ENCODE measurements around the gene IL19. TPM values are rescaled to one million over a fixed set of nuclear protein-coding genes. Genes with fewer than 3 reads are reported as not detected.

IL19 gene
- total RNA-seq, 1 experiment from 2014 or later, result not detected

DNA sequence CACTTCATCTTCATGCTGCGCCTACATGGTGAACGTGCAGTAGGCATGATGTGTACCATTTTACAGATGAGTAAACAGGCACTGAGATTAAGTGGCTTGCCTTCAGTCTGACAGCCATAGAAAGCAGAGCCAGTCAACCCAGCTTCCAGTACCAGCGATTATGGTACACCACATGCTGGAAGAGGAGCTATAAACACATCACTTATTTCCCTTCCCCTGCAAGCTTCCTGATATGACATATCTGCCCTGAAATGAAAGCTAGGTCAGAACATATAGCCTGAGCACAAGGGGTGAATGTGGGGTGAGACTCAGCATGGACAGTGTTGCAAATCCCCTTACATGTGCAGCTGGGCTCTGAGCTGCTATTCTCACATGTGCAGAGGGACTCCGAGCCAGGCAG, 61.1 kb downstream of the IL19 start:
- no peak overlapping the region for H2BK20ac ChIP-seq (ENCODE audit: low read depth, low read length, poor library complexity, severe bottlenecking)
- H3K23me2 ChIP-seq (ENCODE audit: insufficient read length, low read depth, low read length, poor library complexity, severe bottlenecking), result no peaks in the 10 kb centered on the region
- no peak overlapping the region for H3K18ac ChIP-seq (ENCODE audit: insufficient read length, low read depth, low read length)
- no peak overlapping the region for H3K4me2 ChIP-seq (ENCODE audit: insufficient read depth, insufficient read length, low read length)
- no peak overlapping the region for H3T11ph ChIP-seq (ENCODE audit: low read length)
- no peak overlapping the region for H3K9ac ChIP-seq (ENCODE audit: extremely low read depth, insufficient read length, low read length)
- H3K14ac ChIP-seq (ENCODE audit: insufficient read depth, low read length), result no peak overlapping the region
- H2BK12ac ChIP-seq (ENCODE audit: insufficient read length, low read depth, low read length), result no peak overlapping the region
- H3K56ac ChIP-seq (ENCODE audit: insufficient read length, low read depth, low read length), result no peak overlapping the region
- no peak overlapping the region for H3K27ac ChIP-seq (ENCODE audit: insufficient read length, low read depth, low read length)
- no peaks in the 10 kb centered on the region for H3K27me3 ChIP-seq (ENCODE audit: insufficient read depth, low read length)
- H3K4ac ChIP-seq (ENCODE audit: low read depth, low read length), result no peak overlapping the region
- no peak overlapping the region for H2BK120ac ChIP-seq (ENCODE audit: low read depth, low read length, poor library complexity, severe bottlenecking)
- H3K9me3 ChIP-seq (ENCODE audit: control insufficient read depth, low read depth, low read length), result no peaks in the 10 kb centered on the region
- Mint-ChIP-seq H3K36me3 (ENCODE audit: insufficient read depth in 1 of 3, low read depth in 3 of 3) (0 out of 7 replicates have a peak, but pooled peaks cover 0 to 1% (median 0%) of the 10 kb centered on the region in 3 experiments), H3K4me1 (peaks cover 0 to 1% of the 10 kb centered on the region in 2 experiments; a peak in 1 of 4 replicates), H3K27ac (no peak overlapping the region), H3K27me3 (ENCODE audit: low read depth) (no peaks in the 10 kb centered on the region; the same call in none of the 2 replicates), H3K9me3 (no peaks in the 10 kb centered on the region), H3K4me3 (no peak overlapping the region)
- no CpG with 5 or more reads among the region's 4 CpGs for WGBS (ENCODE audit: extremely low coverage, insufficient read length, low lambda C conversion rate)
- H3K79me2 ChIP-seq (ENCODE audit: insufficient read depth, low read length), result no peaks in the 10 kb centered on the region
- no peak overlapping the region for H2AK5ac ChIP-seq (ENCODE audit: insufficient read length, low read length)
- H4K5ac ChIP-seq (ENCODE audit: insufficient read length, low read depth, low read length), result no peak overlapping the region
- no peaks in the 10 kb centered on the region for H3K79me1 ChIP-seq (ENCODE audit: insufficient read depth, low read depth, low read length, poor library complexity, severe bottlenecking)
- no peaks in the 10 kb centered on the region for H4K20me1 ChIP-seq (ENCODE audit: control insufficient read depth, insufficient read depth, insufficient read length)
- H3K4me1 ChIP-seq (ENCODE audit: insufficient read depth, low read length), result no peaks in the 10 kb centered on the region
- H2BK15ac ChIP-seq (ENCODE audit: low read depth, low read length), result no peak overlapping the region
- H3K23ac ChIP-seq (ENCODE audit: insufficient read length, low read depth, low read length), result no peak overlapping the region
- H2BK5ac ChIP-seq (ENCODE audit: insufficient read length, low read length), result no peak overlapping the region
- H2AFZ ChIP-seq (ENCODE audit: low read length), result no peak overlapping the region
- H4K91ac ChIP-seq (ENCODE audit: insufficient read length, low read depth, low read length), result no peak overlapping the region
- TF ChIP-seq, protein P1, sequence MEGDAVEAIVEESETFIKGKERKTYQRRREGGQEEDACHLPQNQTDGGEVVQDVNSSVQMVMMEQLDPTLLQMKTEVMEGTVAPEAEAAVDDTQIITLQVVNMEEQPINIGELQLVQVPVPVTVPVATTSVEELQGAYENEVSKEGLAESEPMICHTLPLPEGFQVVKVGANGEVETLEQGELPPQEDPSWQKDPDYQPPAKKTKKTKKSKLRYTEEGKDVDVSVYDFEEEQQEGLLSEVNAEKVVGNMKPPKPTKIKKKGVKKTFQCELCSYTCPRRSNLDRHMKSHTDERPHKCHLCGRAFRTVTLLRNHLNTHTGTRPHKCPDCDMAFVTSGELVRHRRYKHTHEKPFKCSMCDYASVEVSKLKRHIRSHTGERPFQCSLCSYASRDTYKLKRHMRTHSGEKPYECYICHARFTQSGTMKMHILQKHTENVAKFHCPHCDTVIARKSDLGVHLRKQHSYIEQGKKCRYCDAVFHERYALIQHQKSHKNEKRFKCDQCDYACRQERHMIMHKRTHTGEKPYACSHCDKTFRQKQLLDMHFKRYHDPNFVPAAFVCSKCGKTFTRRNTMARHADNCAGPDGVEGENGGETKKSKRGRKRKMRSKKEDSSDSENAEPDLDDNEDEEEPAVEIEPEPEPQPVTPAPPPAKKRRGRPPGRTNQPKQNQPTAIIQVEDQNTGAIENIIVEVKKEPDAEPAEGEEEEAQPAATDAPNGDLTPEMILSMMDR (conservative IDR thresholded peaks at IDR 0.05), result no peak
- H4K8ac ChIP-seq (replicated peaks; ENCODE audit: insufficient read length, low read depth, low read length), result no peak overlapping the region
- DNase-seq, result no peak

Data from H9 (cell line).